Measurements from ENCODE around the gene MIPEP. TPM values are rescaled to one million over a fixed set of nuclear protein-coding genes. Genes with fewer than 3 reads are reported as not detected.

The MIPEP gene
- total RNA-seq, 6 donors from 2014 or later = 14.5 to 29.3 (median 19.1) TPM

DNA sequence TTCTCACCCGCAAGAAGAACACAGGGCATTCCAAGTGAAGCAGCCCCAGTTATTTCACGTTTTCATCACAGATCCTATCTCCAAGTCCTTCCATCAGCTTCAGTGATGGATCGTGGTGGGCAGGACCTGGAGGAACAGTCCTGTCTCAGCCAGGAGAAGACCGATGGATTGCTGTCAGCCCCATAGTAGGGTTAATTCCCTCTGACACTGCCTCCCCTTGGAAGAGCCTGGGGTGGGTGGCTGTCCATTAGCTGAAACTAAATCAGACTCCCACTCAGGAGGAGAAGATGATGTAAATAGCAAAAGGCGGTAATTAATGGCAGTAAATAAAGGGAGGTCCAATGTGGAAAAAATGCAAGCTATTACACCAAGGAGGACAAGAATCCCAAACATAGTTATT lies 188.0 kb downstream of the MIPEP start:
- no peak overlapping the region for H3K4me3 ChIP-seq
- no peak for ATAC-seq (ENCODE audit: low FRiP score in 2 of 2)
- WGBS, 2 donors = 96 to 97% methylated on average over 5 of the region's 5 CpGs

DNA sequence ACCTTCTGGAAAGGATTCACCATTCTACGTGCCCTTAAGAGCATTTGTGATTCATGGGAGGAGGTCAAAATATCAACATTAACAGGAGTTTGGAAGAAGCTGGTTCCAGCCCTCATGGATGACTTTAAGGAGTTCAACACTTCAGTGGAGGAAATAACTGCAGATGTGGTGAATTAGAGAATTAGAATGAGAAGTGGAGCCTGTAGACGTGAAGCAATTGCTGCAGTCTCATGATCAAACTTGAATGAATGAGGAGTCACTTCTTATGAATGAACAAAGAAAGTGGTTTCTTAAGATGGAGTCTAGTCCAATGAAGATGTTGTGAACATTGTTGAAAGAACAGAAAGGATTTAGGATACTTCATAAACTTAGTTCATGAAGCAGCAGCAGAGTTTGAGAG lies 189.9 kb downstream of the MIPEP start:
- Histone ChIP-seq H3K27ac (no peak overlapping the region), H3K9me3 (no peaks in the 10 kb centered on the region), H3K4me3 (no peak overlapping the region), H3K4me1 (peaks cover 3 to 22% (median 10%) of the 10 kb centered on the region in 4 donors), H3K27me3 (no peaks in the 10 kb centered on the region), H3K36me3 (no peaks in the 10 kb centered on the region)
- 77 to 92% methylated on average over 2 of the region's 2 CpGs for WGBS, 2 donors
- ATAC-seq (ENCODE audit: low FRiP score in 2 of 2) (no peak), DNase-seq (no peak)
- TF ChIP-seq EP300 (IDR thresholded peaks at IDR 0.05) (no peak), POLR2AphosphoS5 (IDR thresholded peaks at IDR 0.05) (no peak), POLR2A (IDR thresholded peaks at IDR 0.05) (no peak)
- TF ChIP-seq, protein P1, sequence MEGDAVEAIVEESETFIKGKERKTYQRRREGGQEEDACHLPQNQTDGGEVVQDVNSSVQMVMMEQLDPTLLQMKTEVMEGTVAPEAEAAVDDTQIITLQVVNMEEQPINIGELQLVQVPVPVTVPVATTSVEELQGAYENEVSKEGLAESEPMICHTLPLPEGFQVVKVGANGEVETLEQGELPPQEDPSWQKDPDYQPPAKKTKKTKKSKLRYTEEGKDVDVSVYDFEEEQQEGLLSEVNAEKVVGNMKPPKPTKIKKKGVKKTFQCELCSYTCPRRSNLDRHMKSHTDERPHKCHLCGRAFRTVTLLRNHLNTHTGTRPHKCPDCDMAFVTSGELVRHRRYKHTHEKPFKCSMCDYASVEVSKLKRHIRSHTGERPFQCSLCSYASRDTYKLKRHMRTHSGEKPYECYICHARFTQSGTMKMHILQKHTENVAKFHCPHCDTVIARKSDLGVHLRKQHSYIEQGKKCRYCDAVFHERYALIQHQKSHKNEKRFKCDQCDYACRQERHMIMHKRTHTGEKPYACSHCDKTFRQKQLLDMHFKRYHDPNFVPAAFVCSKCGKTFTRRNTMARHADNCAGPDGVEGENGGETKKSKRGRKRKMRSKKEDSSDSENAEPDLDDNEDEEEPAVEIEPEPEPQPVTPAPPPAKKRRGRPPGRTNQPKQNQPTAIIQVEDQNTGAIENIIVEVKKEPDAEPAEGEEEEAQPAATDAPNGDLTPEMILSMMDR (IDR thresholded peaks at IDR 0.05) = no peak

More for the DNA sequence above, 188.0 kb downstream of the MIPEP start:
- H3K27ac ChIP-seq = peak overlapping the region in 1 of 4 donors; percentile 32
- H3K9me3 ChIP-seq = no peaks in the 10 kb centered on the region
- H3K4me1 ChIP-seq = peaks cover 3 to 16% (median 10%) of the 10 kb centered on the region in 4 donors
- DNase-seq = no peak
- TF ChIP-seq EP300 (IDR thresholded peaks at IDR 0.05) (no peak), POLR2A (IDR thresholded peaks at IDR 0.05) (no peak), POLR2AphosphoS5 (IDR thresholded peaks at IDR 0.05) (no peak)
- TF ChIP-seq, protein P1 (IDR thresholded peaks at IDR 0.05) = no peak
- H3K27me3 ChIP-seq = no peaks in the 10 kb centered on the region
- H3K36me3 ChIP-seq = no peaks in the 10 kb centered on the region

DNA sequence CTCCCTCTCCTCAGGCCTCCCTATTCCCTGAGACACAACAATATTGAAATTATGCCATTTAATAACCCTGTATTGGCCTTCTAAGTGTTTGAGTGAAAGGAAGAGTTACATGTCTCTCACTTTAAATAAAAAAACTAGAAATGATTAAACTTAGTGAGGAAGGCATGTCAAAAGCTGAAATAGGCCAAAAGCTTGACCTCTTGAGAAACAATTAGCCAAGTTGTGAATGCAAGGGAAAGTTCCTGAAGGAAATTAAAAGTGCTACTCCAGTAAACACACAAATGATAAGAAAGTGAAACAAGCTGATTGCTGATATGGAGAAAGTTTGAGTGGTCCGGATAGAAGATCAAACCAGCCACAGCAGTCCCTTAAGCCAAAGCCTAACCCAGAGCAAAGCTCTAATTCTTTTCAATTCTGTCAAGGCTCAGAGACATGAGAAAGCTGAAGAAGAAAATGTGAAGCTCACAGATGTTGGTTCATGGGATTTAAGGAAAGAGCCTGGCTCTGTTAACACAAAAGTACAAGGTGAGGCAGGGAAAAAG lies 191.4 kb downstream of the MIPEP start:
- ATAC-seq (ENCODE audit: low FRiP score in 2 of 2) = no peak
- Histone ChIP-seq H3K36me3 (no peaks in the 10 kb centered on the region), H3K9me3 (no peaks in the 10 kb centered on the region), H3K27ac (peak overlapping the region in 1 of 4 donors; percentile 36), H3K27me3 (no peaks in the 10 kb centered on the region), H3K4me1 (peaks cover 3 to 22% (median 8%) of the 10 kb centered on the region in 4 donors), H3K4me3 (no peak overlapping the region)
- DNase-seq = no peak
- 34 to 39% methylated on average over 1 of the region's 1 CpG for WGBS, 2 donors
- TF ChIP-seq POLR2A (IDR thresholded peaks at IDR 0.05) = no peak
- TF ChIP-seq, protein P1 (IDR thresholded peaks at IDR 0.05) = no peak
- TF ChIP-seq EP300 (IDR thresholded peaks at IDR 0.05) = no peak
- no peak for TF ChIP-seq POLR2AphosphoS5 (IDR thresholded peaks at IDR 0.05)

DNA sequence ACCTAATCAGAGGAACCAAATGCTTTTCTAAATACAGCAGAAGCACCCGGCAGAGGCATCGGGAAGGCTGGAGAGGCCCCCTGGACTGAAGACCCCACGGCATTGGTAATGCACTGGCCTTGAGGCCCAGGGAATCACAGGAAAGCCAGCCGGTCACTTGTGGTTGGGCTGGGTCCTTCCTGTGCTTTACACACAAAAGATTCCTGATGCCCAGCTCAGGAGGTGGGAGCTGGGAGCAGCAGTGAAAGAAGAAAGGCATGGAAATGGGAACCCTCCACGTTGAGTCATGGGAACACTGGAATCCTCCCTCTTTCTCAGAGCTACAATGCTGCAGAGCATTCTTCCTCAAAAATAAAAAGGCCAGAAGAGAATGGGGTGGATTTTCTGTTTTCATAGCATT lies 192.6 kb downstream of the MIPEP start:
- Histone ChIP-seq H3K27me3 (no peaks in the 10 kb centered on the region), H3K9me3 (no peaks in the 10 kb centered on the region), H3K4me3 (no peak overlapping the region), H3K4me1 (peaks cover 0 to 22% (median 4%) of the 10 kb centered on the region in 4 donors), H3K27ac (no peak overlapping the region), H3K36me3 (no peaks in the 10 kb centered on the region)
- ATAC-seq (ENCODE audit: low FRiP score in 2 of 2) (no peak), DNase-seq (no peak)
- 57 to 72% methylated on average over 5 of the region's 5 CpGs for WGBS, 2 donors
- no peak for TF ChIP-seq POLR2A (IDR thresholded peaks at IDR 0.05)
- TF ChIP-seq, protein P1 (IDR thresholded peaks at IDR 0.05) = no peak
- no peak for TF ChIP-seq EP300 (IDR thresholded peaks at IDR 0.05)
- no peak for TF ChIP-seq POLR2AphosphoS5 (IDR thresholded peaks at IDR 0.05)
